ENCODE measurements around the gene ARRDC3.

GRCh38 chr5:91339063-91339705 lies 43.9 kb downstream of the ARRDC3 start:
- TF ChIP-seq POLR2A (IDR thresholded peaks at IDR 0.05; ENCODE audit: extremely low read depth, insufficient read length): no peak
- TF ChIP-seq, protein P1, sequence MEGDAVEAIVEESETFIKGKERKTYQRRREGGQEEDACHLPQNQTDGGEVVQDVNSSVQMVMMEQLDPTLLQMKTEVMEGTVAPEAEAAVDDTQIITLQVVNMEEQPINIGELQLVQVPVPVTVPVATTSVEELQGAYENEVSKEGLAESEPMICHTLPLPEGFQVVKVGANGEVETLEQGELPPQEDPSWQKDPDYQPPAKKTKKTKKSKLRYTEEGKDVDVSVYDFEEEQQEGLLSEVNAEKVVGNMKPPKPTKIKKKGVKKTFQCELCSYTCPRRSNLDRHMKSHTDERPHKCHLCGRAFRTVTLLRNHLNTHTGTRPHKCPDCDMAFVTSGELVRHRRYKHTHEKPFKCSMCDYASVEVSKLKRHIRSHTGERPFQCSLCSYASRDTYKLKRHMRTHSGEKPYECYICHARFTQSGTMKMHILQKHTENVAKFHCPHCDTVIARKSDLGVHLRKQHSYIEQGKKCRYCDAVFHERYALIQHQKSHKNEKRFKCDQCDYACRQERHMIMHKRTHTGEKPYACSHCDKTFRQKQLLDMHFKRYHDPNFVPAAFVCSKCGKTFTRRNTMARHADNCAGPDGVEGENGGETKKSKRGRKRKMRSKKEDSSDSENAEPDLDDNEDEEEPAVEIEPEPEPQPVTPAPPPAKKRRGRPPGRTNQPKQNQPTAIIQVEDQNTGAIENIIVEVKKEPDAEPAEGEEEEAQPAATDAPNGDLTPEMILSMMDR (IDR thresholded peaks at IDR 0.05; ENCODE audit: low read depth, low read length): no peak
